HG03432 (cell line): ENCODE measurements around the gene CACUL1.
"Not testable (repeated sequence)": the region's sequence is repeated elsewhere in the genome, so short reads cannot be mapped to it uniquely, and the experiment has no call there.

Experiments used
- ATAC-seq: cut with Tn5 transposase; IDR thresholded peaks from one replicate; pipeline ENCODE4 v1.9.1; 2021; ENCODE audit warnings: mild to moderate bottlenecking, moderate library complexity; ENCODE audit not compliant: unreplicated experiment

The CACUL1 gene

DNA sequence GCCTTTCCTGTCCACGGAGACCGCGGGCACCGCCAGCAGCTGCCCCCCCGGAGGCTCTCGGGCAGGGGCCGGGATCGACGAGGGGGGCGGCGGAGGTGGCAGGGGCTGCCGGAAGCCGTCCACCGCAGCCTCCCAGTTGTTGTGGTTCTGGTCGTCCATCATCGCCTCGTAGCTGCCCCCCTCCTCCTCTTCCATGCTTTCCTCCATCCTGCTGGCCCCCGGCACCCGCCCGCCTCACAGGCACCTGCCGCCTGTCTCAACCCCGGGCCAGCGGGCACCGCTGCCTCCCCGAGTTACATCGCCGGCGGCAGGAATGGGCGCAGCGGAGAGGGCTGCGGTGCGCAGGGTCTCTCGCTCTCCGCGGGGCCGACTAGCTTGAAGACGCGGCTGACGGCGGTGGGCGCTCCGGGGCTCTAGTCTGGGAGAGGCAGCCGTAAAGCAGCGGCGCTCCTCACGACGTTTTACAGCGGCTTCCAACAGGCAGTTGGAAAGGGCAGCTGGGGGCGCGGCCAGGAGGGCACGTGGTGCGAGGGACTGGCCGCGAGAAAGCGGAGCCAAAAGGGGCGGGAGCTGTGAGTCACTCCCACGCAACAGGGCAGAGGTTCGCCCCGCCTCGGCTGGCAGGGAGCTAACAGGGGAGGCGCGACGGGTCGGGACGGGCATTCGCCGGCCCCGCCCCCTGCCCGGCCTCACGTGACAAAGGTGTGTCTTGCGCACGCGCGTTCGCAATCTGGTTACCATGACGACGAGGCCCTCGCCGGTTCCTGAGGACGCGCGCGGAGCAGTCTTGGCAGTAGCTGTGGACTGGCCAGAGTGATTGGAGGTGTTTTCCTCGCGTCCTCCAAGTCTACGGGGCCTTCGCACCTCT lies at the start of gene CACUL1:
Gene CACUL1, minus strand, starts transcription at position 415 of the 868 bp plus-strand sequence. Its CDS starts 208 bp downstream, at position 207.
- peak; percentile 94 for ATAC-seq

GRCh38 chr10:118804262-118804773 lies 49.5 kb upstream of the CACUL1 start:
- no peak for ATAC-seq

DNA sequence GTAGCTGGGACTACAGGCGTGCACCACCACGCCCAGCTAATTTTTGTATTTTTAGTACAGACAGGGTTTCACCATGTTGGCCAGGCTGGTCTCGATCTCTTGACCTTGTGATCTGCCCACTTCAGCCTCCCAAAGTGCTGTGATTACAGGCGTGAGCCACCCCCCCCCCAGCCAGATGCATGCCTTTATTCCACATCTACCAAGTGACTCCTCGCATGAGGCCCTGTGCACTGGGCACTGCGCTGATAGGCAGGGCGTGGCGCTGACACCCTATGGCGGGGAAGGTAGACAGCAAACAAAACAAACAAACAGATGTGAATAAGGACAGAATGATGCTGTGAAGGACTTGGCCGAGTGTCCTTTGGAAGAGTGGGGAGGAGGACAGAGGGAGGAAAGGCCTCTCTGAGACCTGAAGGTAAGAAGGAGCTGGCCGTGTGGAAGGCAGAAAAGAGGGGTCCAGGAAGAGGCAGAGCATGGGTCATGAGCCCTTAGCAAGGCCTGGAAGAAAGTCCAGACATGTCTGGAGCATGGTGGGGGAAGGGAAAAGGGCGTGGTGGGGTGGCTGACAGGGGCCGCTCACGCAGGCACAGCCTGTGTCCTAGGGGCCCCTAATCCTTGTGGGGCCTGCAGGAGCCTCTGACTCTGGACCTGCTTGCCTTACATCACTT lies 47.5 kb upstream of the CACUL1 start:
- ATAC-seq, result no peak

- no peak for ATAC-seq
These were observed 46.1 kb upstream of the CACUL1 start for GRCh38 chr10:118800920-118801319.

GRCh38 chr10:118799777-118800176 lies 45.0 kb upstream of the CACUL1 start:
- ATAC-seq, result no peak

DNA sequence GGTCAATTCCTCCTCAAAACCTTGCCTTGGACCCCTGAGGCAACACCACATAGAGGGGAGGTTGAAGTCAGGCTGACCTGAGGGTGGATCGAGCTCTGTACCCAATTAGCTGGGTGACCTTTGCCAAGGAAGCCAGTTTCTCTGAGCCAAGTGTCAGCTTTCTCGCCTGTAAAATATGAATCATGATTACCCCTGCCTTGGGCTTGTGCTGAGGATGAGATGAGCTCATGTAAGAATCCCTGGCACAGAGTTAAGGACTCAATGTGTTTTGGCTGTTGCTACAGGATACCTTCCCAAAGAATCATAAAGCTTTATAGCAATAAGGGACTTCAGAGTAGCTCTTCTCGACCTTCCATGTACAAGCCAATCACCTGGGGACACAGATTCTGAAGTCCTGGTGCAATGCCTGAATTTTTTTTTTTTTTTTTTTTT lies 43.5 kb upstream of the CACUL1 start:
- ATAC-seq, result no peak

GRCh38 chr10:118794971-118795370 lies 40.2 kb upstream of the CACUL1 start:
- ATAC-seq, result not testable (repeated sequence)

- ATAC-seq, result no peak
These were observed 38.8 kb upstream of the CACUL1 start for GRCh38 chr10:118793545-118793944.

DNA sequence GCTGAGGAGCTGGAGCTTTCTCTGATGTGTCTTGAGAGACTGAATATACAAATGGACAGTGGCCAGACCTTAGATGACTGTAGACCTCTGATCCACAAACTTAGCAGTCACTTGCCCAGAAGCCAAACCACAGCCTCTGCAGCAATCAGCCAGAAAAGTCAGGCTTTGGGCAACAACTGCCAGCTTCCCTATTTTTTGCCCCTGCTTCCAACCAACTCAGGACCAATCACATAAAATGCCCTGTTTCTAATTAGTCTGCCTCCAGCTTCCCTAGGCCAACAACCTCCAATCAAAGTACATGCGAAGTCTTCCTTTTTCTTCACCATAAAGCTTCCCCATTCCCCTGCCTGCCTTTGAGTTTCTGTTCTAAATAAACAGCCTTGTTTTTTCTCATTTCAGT lies 37.8 kb upstream of the CACUL1 start:
- no peak for ATAC-seq

DNA sequence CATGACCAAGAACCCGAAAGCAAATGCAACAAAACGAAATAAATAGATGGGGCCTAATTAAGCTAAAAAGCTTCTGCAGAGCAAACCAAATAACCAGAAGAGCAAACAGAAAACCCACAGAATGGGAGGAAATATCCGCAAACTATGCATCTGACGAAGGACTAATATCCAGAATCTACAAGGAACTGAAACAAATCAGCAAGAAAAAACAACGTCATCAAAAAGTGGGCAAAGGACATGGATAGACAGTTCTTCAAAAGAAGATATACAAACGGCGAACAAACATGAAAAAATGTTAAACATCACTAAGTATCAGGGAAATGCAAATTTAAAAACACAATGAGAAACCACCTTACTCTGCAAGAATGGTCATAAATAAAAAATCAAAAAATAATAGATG lies 35.3 kb upstream of the CACUL1 start:
- ATAC-seq, result no peak

DNA sequence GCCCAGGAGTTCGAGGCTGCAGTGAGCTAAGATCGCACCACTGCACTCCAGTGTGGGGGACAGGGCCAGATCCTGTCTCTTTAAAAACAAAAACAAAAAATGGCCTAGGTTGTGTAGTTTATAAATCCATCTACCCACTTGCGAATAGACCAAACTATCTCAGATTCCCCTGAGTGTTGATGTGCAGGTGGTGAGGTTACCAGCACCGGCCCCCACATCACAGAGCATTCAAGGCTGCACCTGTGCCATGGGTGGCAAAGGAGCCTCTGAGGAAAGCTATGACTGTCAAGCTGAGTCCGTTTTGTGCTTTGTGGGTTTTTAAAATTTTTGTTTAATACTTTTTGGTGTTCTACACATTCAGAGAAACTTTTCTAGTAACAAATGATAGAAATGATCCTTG lies 30.8 kb upstream of the CACUL1 start:
- no peak for ATAC-seq

- no peak for ATAC-seq
These were observed 29.2 kb upstream of the CACUL1 start for GRCh38 chr10:118783776-118784545.

DNA sequence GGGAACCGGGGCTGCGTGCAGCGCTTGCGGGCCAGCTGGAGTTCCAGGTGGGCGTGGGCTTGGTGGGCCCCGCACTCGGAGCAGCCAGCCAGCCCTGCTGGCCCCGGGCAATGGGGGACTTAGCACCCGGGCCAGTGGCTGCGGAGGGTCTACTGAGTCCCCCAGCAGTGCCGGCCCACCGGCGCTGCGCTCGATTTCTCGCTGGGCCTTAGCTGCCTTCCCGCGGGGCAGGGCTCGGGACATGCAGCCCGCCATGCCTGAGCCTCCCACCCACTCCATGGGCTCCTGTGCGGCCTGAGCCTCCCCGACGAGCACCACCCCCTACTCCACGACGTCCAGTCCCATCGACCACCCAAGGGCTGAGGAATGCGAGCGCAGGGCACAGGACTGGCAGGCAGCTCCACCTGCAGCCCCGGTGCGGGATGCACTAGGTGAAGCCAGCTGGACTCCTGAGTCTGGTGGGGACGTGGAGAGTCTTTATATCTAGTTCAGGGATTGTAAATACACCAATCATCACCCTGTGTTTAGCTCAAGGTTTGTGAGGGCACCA lies 28.2 kb upstream of the CACUL1 start:
- not testable (repeated sequence) for ATAC-seq

DNA sequence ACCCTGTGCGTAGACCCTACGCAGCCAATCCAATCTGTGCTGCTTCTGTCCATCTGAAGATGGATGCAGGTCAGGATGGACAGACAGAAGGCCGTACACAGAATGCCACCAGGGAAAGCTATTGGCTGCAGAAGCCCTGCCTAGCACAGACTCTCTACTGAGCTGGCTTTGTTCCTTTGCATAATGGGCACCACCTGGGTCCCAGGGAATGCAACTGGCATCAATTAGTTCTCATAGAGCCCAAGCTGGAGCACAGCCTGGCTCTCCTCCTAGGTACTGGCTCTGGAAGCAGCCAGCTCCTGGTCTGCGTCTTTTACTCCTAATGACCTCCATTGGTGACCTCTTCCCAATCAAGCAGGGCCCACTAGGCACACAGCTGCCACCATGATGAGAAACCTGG lies 26.8 kb upstream of the CACUL1 start:
- ATAC-seq, result no peak

GRCh38 chr10:118778727-118779126 lies 24.0 kb upstream of the CACUL1 start:
- ATAC-seq, result no peak

DNA sequence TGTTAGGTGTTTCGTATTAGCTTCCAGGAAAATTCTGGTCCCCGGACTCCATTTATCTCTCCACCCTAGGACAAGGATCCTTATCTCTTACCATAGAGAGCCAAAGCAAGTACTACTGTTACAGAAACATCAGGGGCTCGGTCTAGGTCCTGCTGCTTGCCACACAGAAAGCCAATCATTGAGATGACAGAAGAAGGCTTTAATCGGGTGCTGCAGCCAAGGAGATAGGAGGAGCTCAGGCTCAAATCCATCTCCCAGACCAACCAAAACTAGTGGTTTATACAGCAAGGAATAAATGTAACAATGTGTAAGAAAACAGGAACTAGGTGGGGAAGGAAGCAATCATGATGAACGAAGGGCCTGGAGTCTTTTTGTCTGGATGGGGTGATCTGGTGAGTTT lies 22.2 kb upstream of the CACUL1 start:
- no peak for ATAC-seq

GRCh38 chr10:118776033-118776432 lies 21.3 kb upstream of the CACUL1 start:
- no peak for ATAC-seq

DNA sequence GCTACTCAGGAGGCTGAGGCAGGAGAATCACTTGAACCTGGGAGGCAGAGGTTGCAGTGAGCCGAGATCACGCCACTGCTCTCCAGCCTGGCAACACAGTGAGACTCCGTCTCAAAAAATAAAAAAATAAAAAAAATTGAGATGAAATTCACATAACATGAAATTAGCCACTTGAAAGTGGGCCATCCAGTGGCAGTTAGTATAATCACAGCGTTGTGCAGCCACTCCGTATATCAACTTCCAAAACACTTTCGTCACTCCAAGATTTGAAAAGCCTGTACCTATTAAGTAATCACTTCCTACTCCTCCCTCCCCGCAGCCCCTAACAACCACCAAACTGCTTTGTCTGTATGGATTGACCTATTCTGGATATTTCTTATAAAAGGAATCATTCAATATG lies 20.7 kb upstream of the CACUL1 start:
- no peak for ATAC-seq

- no peak for ATAC-seq
These were observed 18.3 kb upstream of the CACUL1 start for GRCh38 chr10:118773041-118773440.

DNA sequence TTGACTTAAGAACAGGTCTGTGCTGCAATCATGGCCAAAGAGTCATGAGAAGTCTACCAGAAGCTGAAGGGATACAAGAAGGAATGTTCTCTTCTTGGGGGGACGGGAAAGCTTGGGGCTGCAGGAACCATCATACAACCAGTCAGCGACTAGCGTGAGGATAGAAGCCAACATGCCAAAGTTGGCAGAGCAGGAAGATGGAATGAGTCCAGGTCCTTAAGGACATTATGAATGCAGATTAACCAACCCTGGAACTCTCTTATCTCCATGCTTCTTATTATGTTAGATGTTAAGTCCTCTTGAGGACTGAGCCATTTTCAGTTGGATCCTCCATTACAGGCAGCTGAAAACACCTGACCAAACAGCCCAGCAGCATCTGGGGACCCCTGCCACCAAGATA lies 17.2 kb upstream of the CACUL1 start:
- ATAC-seq, result no peak
